Hematopoietic multipotent progenitor cell treated with erythropoietin and hydrocortisone succinate and interleukin-3 and kit ligand, for 8 days (in vitro differentiated cells): ENCODE measurements around the gene ITGBL1.

ENCODE experiments used
- DNase-seq: peaks from one replicate; pipeline ENCODE4 v3.0.0-alpha.2; 2015

The ITGBL1 gene

GRCh38 chr13:101451641-101452040, 834 bp upstream of the ITGBL1 start:
- DNase-seq: no peak

GRCh38 chr13:101453784-101454201, 1.3 kb downstream of the ITGBL1 start:
- no peak for DNase-seq

- DNase-seq: no peak
Measured at GRCh38 chr13:101454767-101455166, 2.3 kb downstream of the ITGBL1 start.

- DNase-seq: no peak
Measured at GRCh38 chr13:101455863-101456262, 3.4 kb downstream of the ITGBL1 start.

GRCh38 chr13:101457176-101457575, 4.7 kb downstream of the ITGBL1 start:
- no peak for DNase-seq

- no peak for DNase-seq
Measured at GRCh38 chr13:101465877-101466276, 13.4 kb downstream of the ITGBL1 start.

- no peak for DNase-seq
Measured at GRCh38 chr13:101467415-101467814, 14.9 kb downstream of the ITGBL1 start.

- DNase-seq: no peak
Measured at GRCh38 chr13:101473458-101473857, 21.0 kb downstream of the ITGBL1 start.

GRCh38 chr13:101474419-101474957, 22.0 kb downstream of the ITGBL1 start:
- no peak for DNase-seq

- DNase-seq: no peak
Measured at GRCh38 chr13:101475536-101475935, 23.1 kb downstream of the ITGBL1 start.

GRCh38 chr13:101481421-101481820, 28.9 kb downstream of the ITGBL1 start:
- DNase-seq: no peak

GRCh38 chr13:101486708-101487437, 34.4 kb downstream of the ITGBL1 start:
- no peak for DNase-seq

GRCh38 chr13:101487438-101487830, 35.0 kb downstream of the ITGBL1 start:
- no peak for DNase-seq

- DNase-seq: no peak
Measured at GRCh38 chr13:101488734-101489133, 36.3 kb downstream of the ITGBL1 start.

- no peak for DNase-seq
Measured at GRCh38 chr13:101489643-101490405, 37.3 kb downstream of the ITGBL1 start.

GRCh38 chr13:101490406-101491015, 38.0 kb downstream of the ITGBL1 start:
- no peak for DNase-seq

- DNase-seq: no peak
Measured at GRCh38 chr13:101492251-101492910, 39.9 kb downstream of the ITGBL1 start.

- DNase-seq: no peak
Measured at GRCh38 chr13:101493541-101493940, 41.1 kb downstream of the ITGBL1 start.

- no peak for DNase-seq
Measured at GRCh38 chr13:101499406-101499805, 46.9 kb downstream of the ITGBL1 start.

GRCh38 chr13:101502618-101503017, 50.1 kb downstream of the ITGBL1 start:
- DNase-seq: no peak

- DNase-seq: no peak
Measured at GRCh38 chr13:101511161-101511560, 58.7 kb downstream of the ITGBL1 start.

- DNase-seq: no peak
Measured at GRCh38 chr13:101511766-101512165, 59.3 kb downstream of the ITGBL1 start.

GRCh38 chr13:101512650-101513049, 60.2 kb downstream of the ITGBL1 start:
- no peak for DNase-seq
